Measurements from ENCODE around the gene SLC2A6.

The SLC2A6 gene

GRCh38 chr9:133510926-133511505 lies 32.1 kb upstream of the SLC2A6 start:
- no peak overlapping the region for H3K4me3 ChIP-seq (ENCODE audit: low read depth, low read length)
- no peak for DNase-seq (ENCODE audit: low read depth)
- TF ChIP-seq CTCF (IDR thresholded peaks at IDR 0.05; ENCODE audit: low read depth, low read length, missing control alignments): no peak

- TF ChIP-seq CTCF (IDR thresholded peaks at IDR 0.05; ENCODE audit: low read depth, low read length, missing control alignments): no peak
- no peak overlapping the region for H3K4me3 ChIP-seq (ENCODE audit: low read depth, low read length)
- no peak for DNase-seq (ENCODE audit: low read depth)
Measured at GRCh38 chr9:133509179-133510083, 30.5 kb upstream of the SLC2A6 start.

- no peak for TF ChIP-seq CTCF (IDR thresholded peaks at IDR 0.05; ENCODE audit: low read depth, low read length, missing control alignments)
- no peak for DNase-seq (ENCODE audit: low read depth)
- no peak overlapping the region for H3K4me3 ChIP-seq (ENCODE audit: low read depth, low read length)
Measured at GRCh38 chr9:133508046-133508445, 29.1 kb upstream of the SLC2A6 start.

- no peak for DNase-seq (ENCODE audit: low read depth)
- no peak for TF ChIP-seq CTCF (IDR thresholded peaks at IDR 0.05; ENCODE audit: low read depth, low read length, missing control alignments)
- H3K4me3 ChIP-seq (ENCODE audit: low read depth, low read length): no peak overlapping the region
Measured at GRCh38 chr9:133507246-133507965, 28.5 kb upstream of the SLC2A6 start.

- no peak for DNase-seq (ENCODE audit: low read depth)
- TF ChIP-seq CTCF (IDR thresholded peaks at IDR 0.05; ENCODE audit: low read depth, low read length, missing control alignments): no peak
- no peak overlapping the region for H3K4me3 ChIP-seq (ENCODE audit: low read depth, low read length)
Measured at GRCh38 chr9:133506653-133507038, 27.7 kb upstream of the SLC2A6 start.

- TF ChIP-seq CTCF (IDR thresholded peaks at IDR 0.05; ENCODE audit: low read depth, low read length, missing control alignments): no peak
- no peak overlapping the region for H3K4me3 ChIP-seq (ENCODE audit: low read depth, low read length)
- no peak for DNase-seq (ENCODE audit: low read depth)
Measured at GRCh38 chr9:133505901-133506652, 27.2 kb upstream of the SLC2A6 start.

All from GM12864 (cell line).